BJ (cell line): Measurements from ENCODE around the gene KIF24. TPM values are rescaled to one million over a fixed set of nuclear protein-coding genes. Genes with fewer than 3 reads are reported as not detected.

Experiments used
- CTCF ChIA-PET: fragments of 350-600 bp; formaldehyde crosslinking; extraction: SDS; loops from one replicate; lab custom pipeline; 2021; ENCODE audit warnings: antibody characterized with exemption, inconsistent platforms; lab: Yijun Ruan, JAX
- POLR2A ChIA-PET: fragments of 300-600 bp; sonication (Branson Sonifier 250); formaldehyde crosslinking; extraction: SDS; loops from one replicate; lab custom pipeline; 2021; ENCODE audit warnings: antibody characterized with exemption; lab: Charles Lee
- DNase-seq: peaks from one replicate; pipeline ENCODE4 v3.0.0-alpha.2; 2011; ENCODE audit warnings: low read depth
- H3K27me3 ChIP-seq: 2 replicates; pipeline ENCODE4 v1.6.0; 2011; ENCODE audit warnings: low read length; ENCODE audit not compliant: control insufficient read depth, insufficient read depth
- H3K36me3 ChIP-seq: 2 replicates; pipeline ENCODE4 v1.5.1; 2011; ENCODE audit warnings: low read length; ENCODE audit not compliant: control insufficient read depth, insufficient read depth
- H3K4me3 ChIP-seq: 2 replicates; pipeline ENCODE4 v1.5.1; 2011; ENCODE audit warnings: low read depth, mild to moderate bottlenecking, control low read depth, low read length
- polyA plus RNA-seq: library from polyadenylated mRNA; depleted of rRNA; stranded (reverse); fragments of >200 nt; gene quantifications from 2 replicates; pipeline ENCODE4 v1.2.3, GENCODE V29; 2011; rRNA removed
- small RNA-seq: library from RNA; depleted of rRNA; stranded (forward); fragments of <200 nt; gene quantifications from one replicate; pipeline ENCODE3, GENCODE V24; 2012; ENCODE audit warnings: low replicate concordance, low read depth; ENCODE audit not compliant: insufficient read length
- TF ChIP-seq, protein P1 (sequence below): IDR thresholded peaks from 2 replicates; pipeline ENCODE4 v1.5.1; 2011; ENCODE audit warnings: low read depth, mild to moderate bottlenecking, control low read depth, inconsistent platforms, low read length, moderate library complexity; ENCODE audit not compliant: insufficient read depth

The KIF24 gene
- polyA plus RNA-seq, 1 experiment = 1.9 TPM

DNA sequence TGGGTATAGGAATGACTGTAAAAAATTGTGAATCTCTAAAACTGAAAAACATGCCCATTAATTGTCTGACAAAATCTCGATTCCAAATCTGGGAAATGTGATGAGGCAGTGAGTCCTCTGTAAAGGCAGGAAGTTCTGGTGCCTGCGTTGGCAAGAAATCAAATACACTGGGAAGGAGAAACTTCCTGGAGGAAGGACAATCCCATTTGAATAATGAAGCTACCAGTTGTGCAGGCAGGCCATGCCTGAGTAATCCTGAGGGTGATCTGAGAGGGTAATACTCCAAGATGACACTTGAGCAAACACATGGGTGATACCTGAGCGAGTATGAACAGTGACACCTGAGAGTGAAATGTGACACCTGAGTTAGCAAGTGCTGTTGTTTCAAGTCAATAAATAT, 49.7 kb downstream of the KIF24 start:
- no peak overlapping the region for H3K4me3 ChIP-seq
- TF ChIP-seq, protein P1, sequence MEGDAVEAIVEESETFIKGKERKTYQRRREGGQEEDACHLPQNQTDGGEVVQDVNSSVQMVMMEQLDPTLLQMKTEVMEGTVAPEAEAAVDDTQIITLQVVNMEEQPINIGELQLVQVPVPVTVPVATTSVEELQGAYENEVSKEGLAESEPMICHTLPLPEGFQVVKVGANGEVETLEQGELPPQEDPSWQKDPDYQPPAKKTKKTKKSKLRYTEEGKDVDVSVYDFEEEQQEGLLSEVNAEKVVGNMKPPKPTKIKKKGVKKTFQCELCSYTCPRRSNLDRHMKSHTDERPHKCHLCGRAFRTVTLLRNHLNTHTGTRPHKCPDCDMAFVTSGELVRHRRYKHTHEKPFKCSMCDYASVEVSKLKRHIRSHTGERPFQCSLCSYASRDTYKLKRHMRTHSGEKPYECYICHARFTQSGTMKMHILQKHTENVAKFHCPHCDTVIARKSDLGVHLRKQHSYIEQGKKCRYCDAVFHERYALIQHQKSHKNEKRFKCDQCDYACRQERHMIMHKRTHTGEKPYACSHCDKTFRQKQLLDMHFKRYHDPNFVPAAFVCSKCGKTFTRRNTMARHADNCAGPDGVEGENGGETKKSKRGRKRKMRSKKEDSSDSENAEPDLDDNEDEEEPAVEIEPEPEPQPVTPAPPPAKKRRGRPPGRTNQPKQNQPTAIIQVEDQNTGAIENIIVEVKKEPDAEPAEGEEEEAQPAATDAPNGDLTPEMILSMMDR = no peak
- DNase-seq = no peak
- H3K27me3 ChIP-seq = no peaks in the 10 kb centered on the region
- POLR2A ChIA-PET = no interaction called here
- CTCF ChIA-PET = interaction anchor here (1.0 to 1.5 kb wide), 2 partner anchors 24 to 53 kb away, joined by 3 to 5 read pairs; no protein-coding TSS in a partner anchor
- H3K36me3 ChIP-seq = no peaks in the 10 kb centered on the region

Small RNAs within 50 kb of the gene (small RNA-seq; reads per million reads assigned to genes)
- gene RNU2-50P = not detected

Other genes starting within 250 kb of the KIF24 start
- gene DCAF12, start 202.6 kb downstream of the KIF24 start, polyA plus RNA-seq = 29.4 and 37.0 TPM in 2 replicates
- 65.5 and 67.7 TPM in 2 replicates for gene UBAP1, start 150.2 kb downstream of the KIF24 start, polyA plus RNA-seq
- 37.8 and 39.5 TPM in 2 replicates for gene NUDT2, start 301 bp upstream of the KIF24 start, polyA plus RNA-seq
- gene MYORG, start 47.6 kb upstream of the KIF24 start, polyA plus RNA-seq = 0.21 and 0.22 TPM in 2 replicates
- 10.7 and 17.8 TPM in 2 replicates for gene FAM219A, start 129.3 kb upstream of the KIF24 start, polyA plus RNA-seq
- not detected in 2 replicates for gene DNAI1, start 129.5 kb upstream of the KIF24 start, polyA plus RNA-seq
- gene ENHO, start 193.7 kb upstream of the KIF24 start, polyA plus RNA-seq = 0.11 TPM in 1 of 2 replicates, not detected in the other